ENCODE results near the gene CCSAP. TPM values are rescaled to one million over a fixed set of nuclear protein-coding genes. Genes with fewer than 3 reads are reported as not detected.

The CCSAP gene
- total RNA-seq, 4 donors from 2014 or later = 2.5 to 3.8 (median 3.5) TPM; not detected in 1

- Histone ChIP-seq H3K4me1 (no peaks in the 10 kb centered on the region), H3K27ac (no peak overlapping the region), H3K4me3 (no peak overlapping the region), H3K36me3 (no peaks in the 10 kb centered on the region), H3K9me3 (peaks cover 6% of the 10 kb centered on the region in 2 donors), H3K27me3 (peaks cover 44% of the 10 kb centered on the region)
- intact Hi-C loops (cut with DNase I; ENCODE audit: low total_unique reads) (no loop called here), in situ Hi-C loops (cut with MboI; ENCODE audit: low pct_ligation_motif_present in 1 of 4, low pct_unique_long_range_greater_than_20kb in 1 of 4, low sequenced_read_pairs in 3 of 4) (no loop called here)
- DNase-seq = no peak
- TF ChIP-seq POLR2AphosphoS5 (IDR thresholded peaks at IDR 0.05) (no peak), POLR2A (IDR thresholded peaks at IDR 0.05) (no peak), CTCF (IDR thresholded peaks at IDR 0.05) (no peak), EP300 (IDR thresholded peaks at IDR 0.05; ENCODE audit: low read depth) (no peak)
Measured at GRCh38 chr1:229354226-229354625, 11.4 kb upstream of the CCSAP start.

GRCh38 chr1:229352975-229353374, 10.1 kb upstream of the CCSAP start:
- H3K27ac ChIP-seq = no peak overlapping the region
- TF ChIP-seq CTCF (IDR thresholded peaks at IDR 0.05) (no peak), EP300 (IDR thresholded peaks at IDR 0.05; ENCODE audit: low read depth) (no peak), POLR2AphosphoS5 (IDR thresholded peaks at IDR 0.05) (no peak), POLR2A (IDR thresholded peaks at IDR 0.05) (no peak)
- 87 to 100% methylated on average over 2 of the region's 2 CpGs for WGBS, 2 donors (ENCODE audit: low coverage in 1 of 2)
- DNase-seq = no peak
- H3K27me3 ChIP-seq = peaks cover 49% of the 10 kb centered on the region
- no peaks in the 10 kb centered on the region for H3K4me1 ChIP-seq
- in situ Hi-C loops (cut with MboI; ENCODE audit: low pct_ligation_motif_present in 1 of 4, low pct_unique_long_range_greater_than_20kb in 1 of 4, low sequenced_read_pairs in 3 of 4) (no loop called here), intact Hi-C loops (cut with DNase I; ENCODE audit: low total_unique reads) (no loop called here)
- no peaks in the 10 kb centered on the region for H3K36me3 ChIP-seq
- peaks cover 6% of the 10 kb centered on the region in 2 donors for H3K9me3 ChIP-seq
- H3K4me3 ChIP-seq = no peak overlapping the region

GRCh38 chr1:229349463-229350385, 6.9 kb upstream of the CCSAP start:
- no peak for DNase-seq
- H3K4me1 ChIP-seq = no peaks in the 10 kb centered on the region
- H3K4me3 ChIP-seq = no peak overlapping the region
- peaks cover 6% of the 10 kb centered on the region in 2 donors for H3K9me3 ChIP-seq
- WGBS, 2 donors (ENCODE audit: low coverage in 1 of 2) = 70 to 74% methylated on average over 5 to 8 of the region's 8 CpGs
- peaks cover 50% of the 10 kb centered on the region for H3K27me3 ChIP-seq
- intact Hi-C loops (cut with DNase I; ENCODE audit: low total_unique reads) = no loop called here
- TF ChIP-seq POLR2AphosphoS5 (IDR thresholded peaks at IDR 0.05) = no peak
- TF ChIP-seq EP300 (IDR thresholded peaks at IDR 0.05; ENCODE audit: low read depth) = no peak
- no peak for TF ChIP-seq POLR2A (IDR thresholded peaks at IDR 0.05)
- no peak for TF ChIP-seq CTCF (IDR thresholded peaks at IDR 0.05)
- H3K36me3 ChIP-seq = no peaks in the 10 kb centered on the region
- in situ Hi-C loops (cut with MboI; ENCODE audit: low pct_ligation_motif_present in 1 of 4, low pct_unique_long_range_greater_than_20kb in 1 of 4, low sequenced_read_pairs in 3 of 4) = no loop called here
- H3K27ac ChIP-seq = no peak overlapping the region

- Histone ChIP-seq H3K4me1 (peaks cover 0 to 10% (median 6%) of the 10 kb centered on the region in 4 donors), H3K9me3 (no peaks in the 10 kb centered on the region), H3K27me3 (peaks cover 41% of the 10 kb centered on the region), H3K4me3 (no peak overlapping the region), H3K27ac (no peak overlapping the region), H3K36me3 (no peaks in the 10 kb centered on the region)
- DNase-seq = no peak
- WGBS, 2 donors (ENCODE audit: low coverage in 1 of 2) = 50 to 60% methylated on average over 1 to 3 of the region's 3 CpGs
- in situ Hi-C loops (cut with MboI; ENCODE audit: low pct_ligation_motif_present in 1 of 4, low pct_unique_long_range_greater_than_20kb in 1 of 4, low sequenced_read_pairs in 3 of 4) = no loop called here
- intact Hi-C loops (cut with DNase I; ENCODE audit: low total_unique reads) = no loop called here
- TF ChIP-seq EP300 (IDR thresholded peaks at IDR 0.05; ENCODE audit: low read depth) (no peak), CTCF (IDR thresholded peaks at IDR 0.05) (no peak), POLR2AphosphoS5 (IDR thresholded peaks at IDR 0.05) (no peak), POLR2A (IDR thresholded peaks at IDR 0.05) (no peak)
Measured at GRCh38 chr1:229347528-229347927, 4.7 kb upstream of the CCSAP start.
